Type B pancreatic cell (in vitro differentiated cells): ENCODE data around the gene FH. TPM values are rescaled to one million over a fixed set of nuclear protein-coding genes. Genes with fewer than 3 reads are reported as not detected.

Experiments
- DNase-seq: peaks from one replicate; pipeline ENCODE4 v3.0.0; 2021; ENCODE audit warnings: mixed read lengths; ENCODE audit not compliant: unreplicated experiment; ENCODE audit errors: extremely low spot score
- H3K27ac Mint-ChIP-seq: 2 replicates; pipeline ENCODE4 v1.8.0; 2021; ENCODE audit warnings: mild to moderate bottlenecking, mixed read lengths
- H3K27me3 Mint-ChIP-seq: 2 replicates; pipeline ENCODE4 v1.8.0; 2021; ENCODE audit warnings: mixed read lengths
- H3K36me3 Mint-ChIP-seq: 2 replicates; pipeline ENCODE4 v1.8.0; 2021; ENCODE audit warnings: mixed read lengths
- H3K4me1 Mint-ChIP-seq: one replicate; pipeline ENCODE4 v1.8.0; 2021; ENCODE audit warnings: mixed read lengths; ENCODE audit not compliant: unreplicated experiment
- H3K4me3 Mint-ChIP-seq: 2 replicates; pipeline ENCODE4 v1.8.0; 2021; ENCODE audit warnings: mild to moderate bottlenecking, mixed read lengths
- H3K9me3 Mint-ChIP-seq: 2 replicates; pipeline ENCODE4 v1.8.0; 2021; ENCODE audit warnings: mixed read lengths
- total RNA-seq: library from RNA; stranded (reverse); gene quantifications from 2 replicates; pipeline ENCODE4 v1.2.1, GENCODE V29; 2021; ENCODE audit warnings: low replicate concordance
- TF ChIP-seq, protein P1 (sequence below): fragments of 200-600 bp; sonication (generic); conservative IDR thresholded peaks from 2 replicates; pipeline ENCODE4 v1.5.0; 2021; ENCODE audit warnings: antibody characterized with exemption, mild to moderate bottlenecking

Gene FH
- total RNA-seq, 1 donor from 2014 or later = 84.0 TPM

DNA sequence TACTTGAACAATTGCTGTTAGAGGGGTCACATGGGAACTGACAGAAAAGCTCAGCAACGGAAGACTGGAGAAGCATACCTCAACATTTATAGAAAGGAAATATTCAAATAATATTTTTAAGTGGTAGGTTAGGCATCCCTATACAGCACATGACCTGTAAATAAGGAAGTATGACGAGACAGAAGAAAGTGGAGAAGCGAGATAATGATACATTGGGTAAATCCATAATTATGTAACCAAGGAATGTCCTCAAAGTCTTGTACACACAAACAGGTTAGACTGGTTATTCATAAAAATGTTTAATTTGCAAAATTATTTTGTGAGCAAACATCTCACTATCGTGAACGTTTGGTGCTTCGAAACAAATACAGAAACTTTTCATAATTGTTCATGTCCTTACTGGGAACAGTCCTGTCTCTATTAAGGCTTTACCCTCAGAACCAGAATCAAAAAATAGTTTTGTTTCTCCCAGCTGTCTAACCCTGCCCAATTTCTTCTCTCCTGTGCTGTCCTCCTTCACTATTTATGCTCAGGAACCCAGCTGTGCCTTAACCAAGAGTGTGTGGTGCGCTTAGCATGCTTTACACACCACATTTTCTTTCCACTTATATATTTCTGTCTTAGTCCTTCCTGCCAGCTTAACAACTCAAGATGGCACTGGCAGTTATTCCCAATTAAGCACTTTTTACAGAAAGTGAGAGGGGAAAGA is 22.8 kb upstream of the FH start:
- H3K27me3 Mint-ChIP-seq = no peaks in the 10 kb centered on the region
- no peaks in the 10 kb centered on the region for H3K4me1 Mint-ChIP-seq
- H3K27ac Mint-ChIP-seq = peak overlapping the region; percentile 50
- TF ChIP-seq, protein P1, sequence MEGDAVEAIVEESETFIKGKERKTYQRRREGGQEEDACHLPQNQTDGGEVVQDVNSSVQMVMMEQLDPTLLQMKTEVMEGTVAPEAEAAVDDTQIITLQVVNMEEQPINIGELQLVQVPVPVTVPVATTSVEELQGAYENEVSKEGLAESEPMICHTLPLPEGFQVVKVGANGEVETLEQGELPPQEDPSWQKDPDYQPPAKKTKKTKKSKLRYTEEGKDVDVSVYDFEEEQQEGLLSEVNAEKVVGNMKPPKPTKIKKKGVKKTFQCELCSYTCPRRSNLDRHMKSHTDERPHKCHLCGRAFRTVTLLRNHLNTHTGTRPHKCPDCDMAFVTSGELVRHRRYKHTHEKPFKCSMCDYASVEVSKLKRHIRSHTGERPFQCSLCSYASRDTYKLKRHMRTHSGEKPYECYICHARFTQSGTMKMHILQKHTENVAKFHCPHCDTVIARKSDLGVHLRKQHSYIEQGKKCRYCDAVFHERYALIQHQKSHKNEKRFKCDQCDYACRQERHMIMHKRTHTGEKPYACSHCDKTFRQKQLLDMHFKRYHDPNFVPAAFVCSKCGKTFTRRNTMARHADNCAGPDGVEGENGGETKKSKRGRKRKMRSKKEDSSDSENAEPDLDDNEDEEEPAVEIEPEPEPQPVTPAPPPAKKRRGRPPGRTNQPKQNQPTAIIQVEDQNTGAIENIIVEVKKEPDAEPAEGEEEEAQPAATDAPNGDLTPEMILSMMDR = no peak
- DNase-seq = no peak
- no peaks in the 10 kb centered on the region for H3K9me3 Mint-ChIP-seq
- no peaks in the 10 kb centered on the region for H3K36me3 Mint-ChIP-seq
- H3K4me3 Mint-ChIP-seq = no peak overlapping the region

- Mint-ChIP-seq H3K27me3 (peaks cover 15% of the 10 kb centered on the region), H3K27ac (no peak overlapping the region), H3K9me3 (no peaks in the 10 kb centered on the region), H3K4me1 (no peaks in the 10 kb centered on the region), H3K4me3 (no peak overlapping the region), H3K36me3 (no peaks in the 10 kb centered on the region)
- no peak for DNase-seq
- TF ChIP-seq, protein P1 = no peak
Measured at GRCh38 chr1:241536969-241537368, 17.4 kb upstream of the FH start.

- DNase-seq = no peak
- H3K4me3 Mint-ChIP-seq = no peak overlapping the region
- H3K36me3 Mint-ChIP-seq = no peaks in the 10 kb centered on the region
- H3K27me3 Mint-ChIP-seq = peaks cover 15% of the 10 kb centered on the region
- TF ChIP-seq, protein P1 = no peak
- no peaks in the 10 kb centered on the region for H3K9me3 Mint-ChIP-seq
- no peak overlapping the region for H3K27ac Mint-ChIP-seq
- peaks cover 4% of the 10 kb centered on the region for H3K4me1 Mint-ChIP-seq
Measured at GRCh38 chr1:241536304-241536703, 16.7 kb upstream of the FH start.

- no peaks in the 10 kb centered on the region for H3K9me3 Mint-ChIP-seq
- H3K27ac Mint-ChIP-seq = no peak overlapping the region
- TF ChIP-seq, protein P1 = no peak
- no peaks in the 10 kb centered on the region for H3K36me3 Mint-ChIP-seq
- peaks cover 4% of the 10 kb centered on the region for H3K4me1 Mint-ChIP-seq
- H3K27me3 Mint-ChIP-seq = peaks cover 15% of the 10 kb centered on the region
- DNase-seq = no peak
- no peak overlapping the region for H3K4me3 Mint-ChIP-seq
Measured at GRCh38 chr1:241533326-241534115, 14.0 kb upstream of the FH start.

DNA sequence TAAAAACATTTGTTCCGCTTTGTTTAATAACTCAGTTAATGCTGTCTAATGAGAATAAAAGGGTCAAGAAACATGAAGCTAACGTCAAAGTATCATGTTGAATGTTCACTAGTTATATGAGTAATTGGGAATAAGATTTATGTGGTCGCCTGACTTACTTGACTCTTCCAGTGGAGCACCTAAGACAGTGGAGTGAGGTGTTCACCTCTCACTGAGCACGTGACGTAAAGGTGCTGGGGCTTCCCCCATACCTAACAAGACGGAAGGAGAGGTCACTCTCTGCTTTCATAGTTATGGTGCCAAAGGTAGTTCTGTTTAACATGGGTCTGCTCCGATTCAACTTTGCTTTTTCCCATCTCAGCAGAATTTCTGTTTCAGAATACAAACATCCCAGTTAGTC is 13.3 kb upstream of the FH start:
- no peaks in the 10 kb centered on the region for H3K36me3 Mint-ChIP-seq
- H3K4me3 Mint-ChIP-seq = peak overlapping the region; percentile 17
- H3K27me3 Mint-ChIP-seq = peaks cover 15% of the 10 kb centered on the region
- no peak overlapping the region for H3K27ac Mint-ChIP-seq
- H3K4me1 Mint-ChIP-seq = peaks cover 4% of the 10 kb centered on the region
- TF ChIP-seq, protein P1 = no peak
- no peak for DNase-seq
- no peaks in the 10 kb centered on the region for H3K9me3 Mint-ChIP-seq
